Measurements from ENCODE around the gene SPATA31E1. TPM values are rescaled to one million over a fixed set of nuclear protein-coding genes. Genes with fewer than 3 reads are reported as not detected.
"Not testable (repeated sequence)": the region's sequence is repeated elsewhere in the genome, so short reads cannot be mapped to it uniquely, and the experiment has no call there.

The SPATA31E1 gene
- total RNA-seq, 2 experiments from 2014 or later, result not detected

GRCh38 chr9:87910821-87911220 lies 28.1 kb downstream of the SPATA31E1 start:
- TF ChIP-seq CTCF (IDR thresholded peaks at IDR 0.05), result no peak
- ChIA-PET CTCF (no interaction called here), POLR2A (no interaction called here)
- Mint-ChIP-seq H3K27ac (no peak overlapping the region), H3K4me1 (ENCODE audit: low read depth) (no peaks in the 10 kb centered on the region), H3K9me3 (no peaks in the 10 kb centered on the region), H3K36me3 (ENCODE audit: low read depth) (no peaks in the 10 kb centered on the region), H3K27me3 (no peaks in the 10 kb centered on the region), H3K4me3 (no peak overlapping the region)
- intact Hi-C loops (cut with DNase I, micrococcal nuclease), result loop anchor here in 1 of 2 experiments (10.0 kb wide), 1 partner anchor 224 kb away; the partner anchor contains the start of gene SPATA31C2
- Histone ChIP-seq H3K9me3 (ENCODE audit: control insufficient read depth in 1 of 2, insufficient read depth in 1 of 2, low read length in 2 of 2) (no peaks in the 10 kb centered on the region), H3K27me3 (ENCODE audit: control insufficient read depth in 1 of 2, insufficient read depth in 2 of 2, low read length in 2 of 2) (no peaks in the 10 kb centered on the region), H3K4me1 (ENCODE audit: insufficient read depth, low read length) (no peaks in the 10 kb centered on the region), H3K27ac (ENCODE audit: low read depth in 1 of 2, low read length in 2 of 2) (no peak overlapping the region), H3K4me3 (ENCODE audit: low read length) (no peak overlapping the region), H3K36me3 (ENCODE audit: insufficient read depth, low read length) (no peaks in the 10 kb centered on the region)
- no peak for DNase-seq
- ATAC-seq (ENCODE audit: poor library complexity), result no peak

GRCh38 chr9:87917662-87918061 lies 35.0 kb downstream of the SPATA31E1 start, which contains the start of gene SPATA31C1:
SPATA31C1 (plus strand) TSS chr9:87917962.
- H3K4me3 ChIP-seq (ENCODE audit: low read length); H3K4me1 ChIP-seq (ENCODE audit: insufficient read depth, low read length); H3K4me1 Mint-ChIP-seq (ENCODE audit: low read depth); H3K27me3 Mint-ChIP-seq; H3K27ac ChIP-seq (ENCODE audit: low read depth in 1 of 2, low read length in 2 of 2); H3K9me3 ChIP-seq (ENCODE audit: control insufficient read depth in 1 of 2, insufficient read depth in 1 of 2, low read length in 2 of 2); DNase-seq; CTCF ChIA-PET; H3K9me3 Mint-ChIP-seq; H3K27me3 ChIP-seq (ENCODE audit: control insufficient read depth in 1 of 2, insufficient read depth in 2 of 2, low read length in 2 of 2); POLR2A ChIA-PET; ATAC-seq (ENCODE audit: poor library complexity); H3K4me3 Mint-ChIP-seq; H3K36me3 Mint-ChIP-seq (ENCODE audit: low read depth); H3K27ac Mint-ChIP-seq; H3K36me3 ChIP-seq (ENCODE audit: insufficient read depth, low read length): not testable (repeated sequence)
- intact Hi-C loops (cut with DNase I, micrococcal nuclease), result loop anchor here in 1 of 2 experiments (10.0 kb wide), 1 partner anchor 217 kb away; the partner anchor contains the start of gene SPATA31C2

GRCh38 chr9:87919013-87919412 lies 36.3 kb downstream of the SPATA31E1 start:
- H3K4me1 Mint-ChIP-seq (ENCODE audit: low read depth); H3K9me3 ChIP-seq (ENCODE audit: control insufficient read depth in 1 of 2, insufficient read depth in 1 of 2, low read length in 2 of 2); H3K4me3 ChIP-seq (ENCODE audit: low read length); ATAC-seq (ENCODE audit: poor library complexity); H3K4me1 ChIP-seq (ENCODE audit: insufficient read depth, low read length); H3K9me3 Mint-ChIP-seq; POLR2A ChIA-PET; DNase-seq; CTCF ChIA-PET; H3K27me3 ChIP-seq (ENCODE audit: control insufficient read depth in 1 of 2, insufficient read depth in 2 of 2, low read length in 2 of 2); H3K27ac ChIP-seq (ENCODE audit: low read depth in 1 of 2, low read length in 2 of 2); H3K27me3 Mint-ChIP-seq; H3K27ac Mint-ChIP-seq; H3K4me3 Mint-ChIP-seq; H3K36me3 ChIP-seq (ENCODE audit: insufficient read depth, low read length); H3K36me3 Mint-ChIP-seq (ENCODE audit: low read depth): not testable (repeated sequence)
- intact Hi-C loops (cut with DNase I, micrococcal nuclease), result loop anchor here in 1 of 2 experiments (10.0 kb wide), 1 partner anchor 216 kb away; the partner anchor contains the start of gene SPATA31C2

- H3K4me3 Mint-ChIP-seq; DNase-seq; H3K27ac ChIP-seq (ENCODE audit: low read depth in 1 of 2, low read length in 2 of 2); H3K4me1 ChIP-seq (ENCODE audit: insufficient read depth, low read length); H3K9me3 Mint-ChIP-seq; H3K27me3 Mint-ChIP-seq; ATAC-seq (ENCODE audit: poor library complexity); H3K4me3 ChIP-seq (ENCODE audit: low read length); intact Hi-C loops (cut with DNase I, micrococcal nuclease); POLR2A ChIA-PET; CTCF ChIA-PET; H3K27ac Mint-ChIP-seq; H3K9me3 ChIP-seq (ENCODE audit: control insufficient read depth in 1 of 2, insufficient read depth in 1 of 2, low read length in 2 of 2); H3K36me3 ChIP-seq (ENCODE audit: insufficient read depth, low read length); H3K27me3 ChIP-seq (ENCODE audit: control insufficient read depth in 1 of 2, insufficient read depth in 2 of 2, low read length in 2 of 2); H3K36me3 Mint-ChIP-seq (ENCODE audit: low read depth); H3K4me1 Mint-ChIP-seq (ENCODE audit: low read depth): not testable (repeated sequence)
Observed at GRCh38 chr9:87921561-87921960, 38.9 kb downstream of the SPATA31E1 start.

GRCh38 chr9:87923012-87923411 lies 40.3 kb downstream of the SPATA31E1 start:
- H3K9me3 ChIP-seq (ENCODE audit: control insufficient read depth in 1 of 2, insufficient read depth in 1 of 2, low read length in 2 of 2); H3K27me3 ChIP-seq (ENCODE audit: control insufficient read depth in 1 of 2, insufficient read depth in 2 of 2, low read length in 2 of 2); H3K36me3 Mint-ChIP-seq (ENCODE audit: low read depth); CTCF ChIA-PET; H3K9me3 Mint-ChIP-seq; intact Hi-C loops (cut with DNase I, micrococcal nuclease); H3K4me3 Mint-ChIP-seq; H3K27ac Mint-ChIP-seq; H3K27ac ChIP-seq (ENCODE audit: low read depth in 1 of 2, low read length in 2 of 2); H3K27me3 Mint-ChIP-seq; ATAC-seq (ENCODE audit: poor library complexity); H3K4me3 ChIP-seq (ENCODE audit: low read length); H3K4me1 ChIP-seq (ENCODE audit: insufficient read depth, low read length); POLR2A ChIA-PET; H3K36me3 ChIP-seq (ENCODE audit: insufficient read depth, low read length); H3K4me1 Mint-ChIP-seq (ENCODE audit: low read depth): not testable (repeated sequence)
- peak in 1 of 14 experiments; percentile 28 for DNase-seq

GRCh38 chr9:87924851-87925250 lies 42.2 kb downstream of the SPATA31E1 start:
- POLR2A ChIA-PET; H3K27me3 Mint-ChIP-seq; DNase-seq; intact Hi-C loops (cut with DNase I, micrococcal nuclease); H3K36me3 ChIP-seq (ENCODE audit: insufficient read depth, low read length); H3K9me3 Mint-ChIP-seq; CTCF ChIA-PET; H3K4me3 Mint-ChIP-seq; H3K27ac Mint-ChIP-seq; H3K4me1 ChIP-seq (ENCODE audit: insufficient read depth, low read length); H3K4me1 Mint-ChIP-seq (ENCODE audit: low read depth); H3K27ac ChIP-seq (ENCODE audit: low read depth in 1 of 2, low read length in 2 of 2); H3K27me3 ChIP-seq (ENCODE audit: control insufficient read depth in 1 of 2, insufficient read depth in 2 of 2, low read length in 2 of 2); H3K9me3 ChIP-seq (ENCODE audit: control insufficient read depth in 1 of 2, insufficient read depth in 1 of 2, low read length in 2 of 2); H3K4me3 ChIP-seq (ENCODE audit: low read length); H3K36me3 Mint-ChIP-seq (ENCODE audit: low read depth); ATAC-seq (ENCODE audit: poor library complexity): not testable (repeated sequence)

- POLR2A ChIA-PET; H3K36me3 Mint-ChIP-seq (ENCODE audit: low read depth); H3K4me1 ChIP-seq (ENCODE audit: insufficient read depth, low read length); H3K27ac Mint-ChIP-seq; intact Hi-C loops (cut with DNase I, micrococcal nuclease); H3K36me3 ChIP-seq (ENCODE audit: insufficient read depth, low read length); CTCF ChIA-PET; H3K9me3 ChIP-seq (ENCODE audit: control insufficient read depth in 1 of 2, insufficient read depth in 1 of 2, low read length in 2 of 2); ATAC-seq (ENCODE audit: poor library complexity); H3K4me3 ChIP-seq (ENCODE audit: low read length); DNase-seq; H3K4me1 Mint-ChIP-seq (ENCODE audit: low read depth); H3K27me3 ChIP-seq (ENCODE audit: control insufficient read depth in 1 of 2, insufficient read depth in 2 of 2, low read length in 2 of 2); H3K27ac ChIP-seq (ENCODE audit: low read depth in 1 of 2, low read length in 2 of 2); H3K9me3 Mint-ChIP-seq; H3K27me3 Mint-ChIP-seq; H3K4me3 Mint-ChIP-seq: not testable (repeated sequence)
Observed at GRCh38 chr9:87929152-87929551, 46.5 kb downstream of the SPATA31E1 start.

Data from CD4-positive, alpha-beta T cell (primary cell).